H1 (cell line): ENCODE measurements around the gene ZBTB44. TPM values are rescaled to one million over a fixed set of nuclear protein-coding genes. Genes with fewer than 3 reads are reported as not detected.

Experiments used
- CTCF ChIA-PET: fragments of 300-600 bp; sonication (Branson Sonifier 250); formaldehyde crosslinking; loops from one replicate; lab custom pipeline; 2021; ENCODE audit not compliant: partially characterized antibody; lab: Charles Lee
- POLR2A ChIA-PET: fragments of 300-600 bp; sonication (Branson Sonifier 250); formaldehyde crosslinking; loops from one replicate; lab custom pipeline; 2021; ENCODE audit warnings: inconsistent platforms; ENCODE audit not compliant: partially characterized antibody; lab: Charles Lee
- DNase-seq, 2 experiments: peaks; one replicate each; pipeline versions ENCODE4 v3.0.0 to v3.0.0-alpha.2; 2010 to 2022; ENCODE audit warnings: low spot score in 2 of 2, low read depth in 1 of 2, mixed read lengths in 1 of 2
- FAIRE-seq: peaks from 2 replicates; lab custom pipeline; 2011; peaks lifted over from hg19 to GRCh38; lab: Jason Lieb, UNC
- H2AFZ ChIP-seq: 2 replicates; pipeline ENCODE4 v1.8.1; 2012; ENCODE audit warnings: low read length, inconsistent platforms
- H2AK5ac ChIP-seq: 2 replicates; pipeline ENCODE4 v1.6.1; 2013; ENCODE audit warnings: low read depth, low read length
- H2BK120ac ChIP-seq: replicated peaks from 2 replicates; pipeline ENCODE3; 2013; ENCODE audit warnings: low read depth, low read length, inconsistent platforms
- H2BK12ac ChIP-seq: 2 replicates; pipeline ENCODE4 v1.6.1; 2013; ENCODE audit warnings: low read depth, low read length
- H2BK15ac ChIP-seq: 2 replicates; pipeline ENCODE4 v1.6.1; 2013; ENCODE audit warnings: low read length
- H2BK20ac ChIP-seq: 2 replicates; pipeline ENCODE4 v1.6.1; 2013; ENCODE audit warnings: low read length
- H2BK5ac ChIP-seq: 2 replicates; pipeline ENCODE4 v1.6.1; 2013; ENCODE audit warnings: low read depth, low read length
- H3K14ac ChIP-seq: 2 replicates; pipeline ENCODE4 v1.6.1; 2013; ENCODE audit warnings: inconsistent platforms; ENCODE audit not compliant: insufficient read length
- H3K18ac ChIP-seq: 2 replicates; pipeline ENCODE4 v1.6.1; 2013; ENCODE audit warnings: low read length; ENCODE audit errors: extremely low read depth
- H3K23ac ChIP-seq: 2 replicates; pipeline ENCODE4 v1.6.1; 2013; ENCODE audit warnings: inconsistent platforms; ENCODE audit not compliant: insufficient read length
- H3K23me2 ChIP-seq: 2 replicates; pipeline ENCODE4 v1.6.1; 2013; ENCODE audit warnings: low read depth, low read length
- H3K27ac ChIP-seq: 2 replicates; pipeline ENCODE4 v1.6.1; 2011; ENCODE audit warnings: low read depth, low read length, inconsistent platforms
- H3K27me3 ChIP-seq, 4 experiments: replicated peaks in 1 of 4; 1 replicate in 1 of 4; 2 replicates in 3 of 4; pipeline versions ENCODE4 v1.6.1 to v1.8.1; 2011 to 2013; ENCODE audit warnings: low read length in 3 of 4, mild to moderate bottlenecking in 3 of 4, inconsistent platforms in 2 of 4, mixed read lengths in 2 of 4, moderate library complexity in 1 of 4; ENCODE audit not compliant: control insufficient read depth in 3 of 4, insufficient read depth in 3 of 4; ENCODE audit errors: extremely low read depth in 1 of 4
- H3K36me3 ChIP-seq, 4 experiments: 2 replicates each; pipeline versions ENCODE4 v1.6.1 to v1.8.1; 2011 to 2013; ENCODE audit warnings: mild to moderate bottlenecking in 4 of 4, low read length in 3 of 4, moderate library complexity in 2 of 4, control low read depth in 1 of 4, inconsistent platforms in 1 of 4; ENCODE audit not compliant: insufficient read depth in 4 of 4, control insufficient read depth in 2 of 4
- H3K4ac ChIP-seq: replicated peaks from 2 replicates; pipeline ENCODE3; 2013; ENCODE audit warnings: low read length, low read depth, mixed read lengths, inconsistent platforms; ENCODE audit not compliant: insufficient read length
- H3K4me1 ChIP-seq, 4 experiments: replicated peaks in 1 of 4; 1 replicate in 1 of 4; 2 replicates in 3 of 4; pipeline versions ENCODE4 v1.6.1 to v1.8.1; 2011 to 2013; ENCODE audit warnings: low read length in 3 of 4, inconsistent platforms in 2 of 4, mixed read lengths in 1 of 4; ENCODE audit not compliant: insufficient read depth in 4 of 4, control insufficient read depth in 3 of 4
- H3K4me2 ChIP-seq, 2 experiments: 2 replicates each; pipeline versions ENCODE4 v1.6.1 to v1.8.1; 2011 to 2013; ENCODE audit warnings: low read depth in 2 of 2, low read length in 2 of 2, control low read depth in 1 of 2, inconsistent platforms in 1 of 2, mild to moderate bottlenecking in 1 of 2; ENCODE audit not compliant: insufficient read depth in 1 of 2
- H3K4me3 ChIP-seq, 4 experiments: fragments of 200-600, 300-600 bp in 1 of 4; sonication (generic), shearing (Covaris generic), sonication (Bioruptor Twin) in 1 of 4; 2 replicates each; pipeline versions ENCODE4 v1.5.1 to v1.8.1; 2011 to 2016; ENCODE audit warnings: low read length in 4 of 4, low read depth in 3 of 4, control low read depth in 2 of 4, inconsistent platforms in 2 of 4, mild to moderate bottlenecking in 2 of 4, mixed read lengths in 1 of 4, moderate library complexity in 1 of 4; ENCODE audit not compliant: insufficient read depth in 2 of 4; ENCODE audit errors: extremely low read depth in 1 of 4
- H3K56ac ChIP-seq: replicated peaks from 2 replicates; pipeline ENCODE3; 2013; ENCODE audit warnings: low read depth, mild to moderate bottlenecking, mixed read lengths, low read length, inconsistent platforms; ENCODE audit not compliant: insufficient read length
- H3K79me1 ChIP-seq: 2 replicates; pipeline ENCODE4 v1.6.1; 2013; ENCODE audit warnings: low read depth, low read length, control low read depth
- H3K79me2 ChIP-seq, 2 experiments: 2 replicates each; pipeline versions ENCODE4 v1.6.1 to v1.8.1; 2012 to 2013; ENCODE audit warnings: low read length in 2 of 2, mild to moderate bottlenecking in 2 of 2, inconsistent platforms in 1 of 2; ENCODE audit not compliant: insufficient read depth in 2 of 2, control insufficient read depth in 1 of 2
- H3K9ac ChIP-seq, 4 experiments: replicated peaks in 1 of 4; 1 replicate in 1 of 4; 2 replicates in 3 of 4; pipeline versions ENCODE4 v1.6.1 to v1.8.1; 2011 to 2013; ENCODE audit warnings: low read depth in 3 of 4, low read length in 3 of 4, control low read depth in 2 of 4, mild to moderate bottlenecking in 2 of 4, moderate library complexity in 2 of 4, inconsistent platforms in 1 of 4; ENCODE audit errors: extremely low read depth in 1 of 4
- H3K9me3 ChIP-seq, 2 experiments: 2 replicates each; pipeline versions ENCODE4 v1.6.1 to v1.8.1; 2012 to 2013; ENCODE audit warnings: mild to moderate bottlenecking in 2 of 2, moderate library complexity in 2 of 2, control low read depth in 1 of 2, inconsistent platforms in 1 of 2, low read depth in 1 of 2, low read length in 1 of 2, mixed read lengths in 1 of 2; ENCODE audit not compliant: insufficient read depth in 2 of 2
- H4K20me1 ChIP-seq, 2 experiments: replicated peaks in 1 of 2; 2 replicates each; pipeline versions ENCODE3 to v1.8.1; 2011 to 2013; ENCODE audit warnings: inconsistent platforms in 2 of 2, low read length in 2 of 2, mild to moderate bottlenecking in 1 of 2; ENCODE audit not compliant: insufficient read depth in 2 of 2, control insufficient read depth in 1 of 2
- H4K5ac ChIP-seq: 2 replicates; pipeline ENCODE4 v1.6.1; 2013; ENCODE audit warnings: low read length, low read depth, mixed read lengths, inconsistent platforms; ENCODE audit not compliant: insufficient read length
- H4K8ac ChIP-seq: 2 replicates; pipeline ENCODE4 v1.8.0; 2013; ENCODE audit warnings: mild to moderate bottlenecking, moderate library complexity, low read length, inconsistent platforms; ENCODE audit not compliant: insufficient read depth; ENCODE audit errors: extremely low read depth
- H4K91ac ChIP-seq: replicated peaks from 2 replicates; pipeline ENCODE3; 2013; ENCODE audit warnings: low read length, mixed read lengths, inconsistent platforms; ENCODE audit not compliant: insufficient read length
- BRCA1 ChIP-seq: IDR thresholded peaks from 2 replicates; pipeline ENCODE4 v1.6.1; 2012; ENCODE audit warnings: low read depth, low read length, improper control_type of control experiment
- CEBPB ChIP-seq: IDR thresholded peaks from 2 replicates; pipeline ENCODE4 v1.6.1; 2012; ENCODE audit warnings: low read depth, low read length
- FOSL1 ChIP-seq: IDR thresholded peaks from 2 replicates; pipeline ENCODE4 v1.6.1; 2011; ENCODE audit warnings: mild to moderate bottlenecking, low read depth, low read length, moderate library complexity; ENCODE audit not compliant: insufficient read depth
- POLR2A ChIP-seq, 2 experiments: IDR thresholded peaks; 1 replicate in 1 of 2; 2 replicates in 1 of 2; pipeline ENCODE4 v1.6.1; 2011; ENCODE audit warnings: low read depth in 2 of 2, low read length in 2 of 2, mild to moderate bottlenecking in 2 of 2; ENCODE audit errors: control extremely low read depth in 1 of 2
- POLR2AphosphoS5 ChIP-seq: IDR thresholded peaks from 2 replicates; pipeline ENCODE4 v1.6.1; 2011; ENCODE audit warnings: low read depth, low read length
- RAD21 ChIP-seq, 2 experiments: IDR thresholded peaks in 1 of 2; conservative IDR thresholded peaks in 1 of 2; 2 replicates each; pipeline ENCODE4 v1.6.1; 2011; ENCODE audit warnings: low read depth in 2 of 2, low read length in 2 of 2, improper control_type of control experiment in 1 of 2, inconsistent platforms in 1 of 2, mild to moderate bottlenecking in 1 of 2, moderate library complexity in 1 of 2
- SAP30 ChIP-seq: fragments of 300-600 bp; sonication (generic); IDR thresholded peaks from 2 replicates; pipeline ENCODE4 v1.7.1; 2012; ENCODE audit warnings: low read length, moderate library complexity, mild to moderate bottlenecking, inconsistent platforms; ENCODE audit not compliant: insufficient read depth, insufficient replicate concordance
- SP2 ChIP-seq: IDR thresholded peaks from 2 replicates; pipeline ENCODE4 v1.6.1; 2012; ENCODE audit warnings: mild to moderate bottlenecking, low read length, inconsistent platforms
- TBP ChIP-seq: IDR thresholded peaks from 2 replicates; pipeline ENCODE4 v1.6.1; 2011; ENCODE audit warnings: low read depth, low read length, improper control_type of control experiment
- WGBS, 2 experiments: shearing (Covaris generic) in 1 of 2; methylation state at CpG; one replicate each; pipeline versions ENCODE4 v1.1.6 to v1.1.7; 2013 to 2015; ENCODE audit warnings: low lambda C conversion rate in 2 of 2, mixed read lengths in 2 of 2, inconsistent platforms in 1 of 2, low coverage in 1 of 2, missing lambda C conversion rate in 1 of 2; ENCODE audit not compliant: insufficient replicate concordance in 2 of 2, insufficient coverage in 1 of 2, insufficient read length in 1 of 2; ENCODE audit errors: extremely low coverage in 1 of 2, missing lambda C conversion rate in 1 of 2; 5-methylcytosine and 5-hydroxymethylcytosine counted together
- polyA plus RNA-seq, 7 experiments: library from polyadenylated mRNA; depleted of rRNA in 3 of 7; stranded (reverse) in 5 of 7; unstranded in 2 of 7; fragments of >200 nt in 5 of 7; fragments of 200-250 nt in 2 of 7; gene quantifications; 1 replicate in 5 of 7; 2 replicates in 1 of 7; 4 replicates in 1 of 7; pipeline versions ENCODE4 v1.2.1 to v1.2.3, GENCODE V29; 2011 to 2013; ENCODE audit warnings: missing spikeins in 2 of 7, mixed read lengths in 2 of 7
- total RNA-seq: library from RNA; stranded (reverse); fragmentation: NEBNext Ultra II Directional; extraction: Animal tissue kit (Norgen Biotek cat#: 25700); gene quantifications from 2 replicates; pipeline ENCODE4 v1.2.1, GENCODE V29; 2021

ZBTB44 gene
- total and polyA plus RNA-seq, 2 of the 8 experiments (the other 6 are each of a cell fraction or from before 2014, with no cell fraction given), result 37.2 to 158 TPM

DNA sequence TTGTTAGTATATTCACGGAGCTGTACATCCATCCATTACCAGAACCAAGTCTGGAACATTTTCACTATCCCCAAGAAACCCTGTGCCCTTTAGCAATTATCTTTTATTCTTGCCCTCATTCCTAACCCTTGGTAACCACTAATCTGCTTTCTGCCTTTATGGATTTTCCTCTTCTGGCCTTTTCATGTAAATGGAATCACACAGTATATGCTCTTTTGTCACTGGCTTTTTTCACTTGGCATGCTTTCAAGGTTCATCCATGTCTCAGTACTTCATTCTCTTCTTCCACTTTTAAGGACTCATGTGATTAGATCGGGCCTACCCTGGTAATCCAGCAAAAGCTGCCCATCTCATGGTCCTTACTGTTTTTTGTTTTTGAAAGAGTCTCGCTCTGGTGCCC lies 11.0 kb upstream of the ZBTB44 start:
- Histone ChIP-seq H2BK20ac (no peak overlapping the region), H3K14ac (no peak overlapping the region), H2BK120ac (no peak overlapping the region), H3K4me1 (peaks cover 0 to 4% (median 2%) of the 10 kb centered on the region in 4 experiments; a peak in 2 of 7 replicates), H3K18ac (no peak overlapping the region), H2BK5ac (no peak overlapping the region), H3K23ac (no peak overlapping the region), H3K27me3 (no peaks in the 10 kb centered on the region), H4K8ac (no peak overlapping the region), H3K27ac (no peak overlapping the region), H3K4me3 (no peak overlapping the region), H3K56ac (no peak overlapping the region), H3K36me3 (no peaks in the 10 kb centered on the region), H3K79me2 (no peaks in the 10 kb centered on the region), H3K79me1 (no peaks in the 10 kb centered on the region), H2BK15ac (no peak overlapping the region), H3K4ac (no peak overlapping the region), H2BK12ac (no peak overlapping the region), H4K91ac (no peak overlapping the region), H2AK5ac (no peak overlapping the region), H4K20me1 (no peaks in the 10 kb centered on the region), H4K5ac (no peak overlapping the region), H2AFZ (no peak overlapping the region), H3K23me2 (peaks cover 2% of the 10 kb centered on the region), H3K4me2 (no peak overlapping the region), H3K9me3 (no peaks in the 10 kb centered on the region), H3K9ac (no peak overlapping the region)
- 91% methylated on average over 3 of the region's 3 CpGs; no CpG with 5 or more reads in 1 of the 2 experiments for WGBS, 2 experiments
- ChIA-PET POLR2A (interaction anchor here (1.2 kb wide), 1 partner anchor 56 kb away, joined by 3 read pairs; no protein-coding TSS in a partner anchor), CTCF (no interaction called here)
- DNase-seq (no peak), FAIRE-seq (no peak)
- TF ChIP-seq CEBPB (no peak), BRCA1 (no peak), SAP30 (no peak), FOSL1 (no peak), POLR2A (IDR thresholded peaks at IDR 0.05; ENCODE audit: control extremely low read depth in 1 of 2, low read depth in 2 of 2, low read length in 2 of 2) (no peak), SP2 (no peak), RAD21 (IDR thresholded peaks at IDR 0.05 in 1 of 2, conservative IDR thresholded peaks at IDR 0.05 in 1 of 2; ENCODE audit: low read depth in 2 of 2, low read length in 2 of 2) (no peak), TBP (no peak), POLR2AphosphoS5 (no peak)
